MM.1S (cell line): Measurements from ENCODE around the gene CENPT.

ENCODE experiments used
- EZH2 ChIP-seq: fragments of 300-600 bp; sonication (generic); optimal IDR thresholded peaks from 2 replicates; pipeline ENCODE3; 2017; ENCODE audit warnings: low read depth, mild to moderate bottlenecking, antibody characterized with exemption, low read length, mixed read lengths
- TF ChIP-seq, protein P1 (sequence below): fragments of 300-600 bp; sonication (generic); IDR thresholded peaks from 2 replicates; pipeline ENCODE4 v1.5.1; 2016; ENCODE audit warnings: antibody characterized with exemption, low read length, mixed read lengths

DNA sequence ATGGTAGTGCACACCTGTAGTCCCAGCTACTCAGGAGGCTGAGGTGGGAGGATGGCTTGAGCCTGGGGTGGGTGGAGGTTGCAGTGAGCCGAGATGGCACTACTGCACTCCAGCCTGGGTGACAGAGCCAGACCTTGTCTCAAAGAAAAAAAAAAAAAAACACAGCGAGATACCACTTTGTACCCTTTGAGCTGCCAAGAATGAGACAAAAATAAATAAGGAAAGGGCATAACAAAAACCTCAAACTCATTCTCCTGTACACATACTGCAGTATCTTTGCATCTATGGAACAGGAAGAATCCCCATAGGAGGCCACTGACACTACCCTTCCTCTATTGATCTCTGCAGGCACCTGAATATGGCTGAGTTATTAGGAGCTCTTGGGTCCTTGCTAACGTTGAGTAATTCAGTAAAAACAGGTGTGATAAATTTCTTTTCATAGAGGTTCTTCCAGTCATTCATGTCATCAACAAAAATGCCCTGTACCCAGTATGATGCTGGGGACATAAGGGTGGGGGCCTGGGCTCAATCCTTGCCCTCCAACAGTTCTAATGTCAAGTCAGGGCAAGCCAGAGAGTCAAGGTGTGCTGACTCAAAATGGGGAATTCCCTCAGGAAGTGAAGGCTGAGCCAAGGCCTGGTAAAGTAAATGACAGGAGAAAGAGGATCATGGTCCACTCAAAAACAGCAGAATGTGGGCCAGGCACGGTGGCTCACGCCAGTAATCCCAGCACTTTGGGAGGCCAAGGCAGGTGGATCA lies 68.1 kb downstream of the CENPT start:
- TF ChIP-seq EZH2: no peak
- TF ChIP-seq, protein P1, sequence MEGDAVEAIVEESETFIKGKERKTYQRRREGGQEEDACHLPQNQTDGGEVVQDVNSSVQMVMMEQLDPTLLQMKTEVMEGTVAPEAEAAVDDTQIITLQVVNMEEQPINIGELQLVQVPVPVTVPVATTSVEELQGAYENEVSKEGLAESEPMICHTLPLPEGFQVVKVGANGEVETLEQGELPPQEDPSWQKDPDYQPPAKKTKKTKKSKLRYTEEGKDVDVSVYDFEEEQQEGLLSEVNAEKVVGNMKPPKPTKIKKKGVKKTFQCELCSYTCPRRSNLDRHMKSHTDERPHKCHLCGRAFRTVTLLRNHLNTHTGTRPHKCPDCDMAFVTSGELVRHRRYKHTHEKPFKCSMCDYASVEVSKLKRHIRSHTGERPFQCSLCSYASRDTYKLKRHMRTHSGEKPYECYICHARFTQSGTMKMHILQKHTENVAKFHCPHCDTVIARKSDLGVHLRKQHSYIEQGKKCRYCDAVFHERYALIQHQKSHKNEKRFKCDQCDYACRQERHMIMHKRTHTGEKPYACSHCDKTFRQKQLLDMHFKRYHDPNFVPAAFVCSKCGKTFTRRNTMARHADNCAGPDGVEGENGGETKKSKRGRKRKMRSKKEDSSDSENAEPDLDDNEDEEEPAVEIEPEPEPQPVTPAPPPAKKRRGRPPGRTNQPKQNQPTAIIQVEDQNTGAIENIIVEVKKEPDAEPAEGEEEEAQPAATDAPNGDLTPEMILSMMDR: no peak
